GM12878 (cell line): Measurements from ENCODE around the gene COX10.

Experiments used
- ASH2L ChIP-seq: fragments of 300-600, 200-600 bp; sonication (generic); IDR thresholded peaks from 2 replicates; pipeline ENCODE4 v1.6.1; 2017; ENCODE audit warnings: low read depth, mild to moderate bottlenecking, borderline replicate concordance
- BHLHE40 ChIP-seq, 2 experiments: fragments of 450-650 bp in 1 of 2; IDR thresholded peaks; 2 replicates each; pipeline ENCODE4 v1.6.1; 2011 to 2017; ENCODE audit warnings: low read depth in 2 of 2, borderline replicate concordance in 1 of 2, improper control_type of control experiment in 1 of 2, low read length in 1 of 2, mild to moderate bottlenecking in 1 of 2
- CEBPB ChIP-seq, 2 experiments: fragments of 150-350 bp in 1 of 2; IDR thresholded peaks; 2 replicates each; pipeline ENCODE4 v1.6.1; 2012 to 2014; ENCODE audit warnings: low read depth in 2 of 2, low read length in 2 of 2, borderline replicate concordance in 1 of 2, inconsistent platforms in 1 of 2
- CTCF ChIP-seq, 3 experiments: IDR thresholded peaks in 2 of 3; conservative IDR thresholded peaks in 1 of 3; 2 replicates each; pipeline ENCODE4 v1.5.1; 2011; ENCODE audit warnings: low read depth in 3 of 3, low read length in 3 of 3, mild to moderate bottlenecking in 3 of 3, control low read depth in 2 of 3, moderate library complexity in 2 of 3, inconsistent platforms in 1 of 3, mixed read lengths in 1 of 3; ENCODE audit not compliant: control insufficient read depth in 2 of 3, insufficient read depth in 1 of 3; ENCODE audit errors: extremely low read depth in 1 of 3
- EGR1 ChIP-seq, 2 experiments: IDR thresholded peaks; 1 replicate in 1 of 2; 2 replicates in 1 of 2; pipeline ENCODE4 v1.6.1; 2011 to 2012; ENCODE audit warnings: low read depth in 2 of 2, low read length in 2 of 2, borderline replicate concordance in 1 of 2, mild to moderate bottlenecking in 1 of 2, moderate library complexity in 1 of 2
- EP300 ChIP-seq, 2 experiments: fragments of 150-350 bp in 1 of 2; IDR thresholded peaks; 2 replicates each; pipeline ENCODE4 v1.6.1; 2011 to 2012; ENCODE audit warnings: low read depth in 2 of 2, low read length in 2 of 2, borderline replicate concordance in 1 of 2, improper control_type of control experiment in 1 of 2, inconsistent platforms in 1 of 2; ENCODE audit not compliant: control insufficient read depth in 1 of 2
- EZH2 ChIP-seq: IDR thresholded peaks from 2 replicates; pipeline ENCODE4 v1.6.1; 2012; ENCODE audit warnings: low read depth, mild to moderate bottlenecking, control low read depth, inconsistent platforms, low read length, borderline replicate concordance; ENCODE audit not compliant: control insufficient read depth
- HDAC2 ChIP-seq: fragments of 200-600 bp; sonication (generic); IDR thresholded peaks from 2 replicates; pipeline ENCODE4 v1.6.1; 2017
- IKZF1 ChIP-seq: fragments of 450-650 bp; conservative IDR thresholded peaks from 2 replicates; pipeline ENCODE4 v1.6.1; 2017; ENCODE audit warnings: antibody characterized with exemption, mild to moderate bottlenecking
- PBX3 ChIP-seq: IDR thresholded peaks from 2 replicates; pipeline ENCODE4 v1.6.1; 2011; ENCODE audit warnings: mild to moderate bottlenecking, low read depth, low read length, moderate library complexity; ENCODE audit not compliant: insufficient replicate concordance
- SIN3A ChIP-seq: IDR thresholded peaks from 2 replicates; pipeline ENCODE4 v1.6.1; 2012; ENCODE audit warnings: low read depth, low read length, improper control_type of control experiment
- SP1 ChIP-seq: IDR thresholded peaks from one replicate; pipeline ENCODE4 v1.6.1; 2011; ENCODE audit warnings: low read depth, low read length
- SUZ12 ChIP-seq: fragments of 200-600 bp; sonication (generic); IDR thresholded peaks from one replicate; pipeline ENCODE4 v1.6.1; 2018; ENCODE audit warnings: antibody characterized with exemption, mild to moderate bottlenecking; ENCODE audit not compliant: unreplicated experiment

GRCh38 chr17:14212401-14212800 lies 143.1 kb downstream of the COX10 start:
- no peak for TF ChIP-seq EP300 (IDR thresholded peaks at IDR 0.05; ENCODE audit: borderline replicate concordance in 1 of 2, control insufficient read depth in 1 of 2, low read depth in 2 of 2, low read length in 2 of 2)
- TF ChIP-seq CTCF (IDR thresholded peaks at IDR 0.05 in 2 of 3, conservative IDR thresholded peaks at IDR 0.05 in 1 of 3; ENCODE audit: control insufficient read depth in 2 of 3, extremely low read depth in 1 of 3, insufficient read depth in 1 of 3, low read depth in 3 of 3, low read length in 3 of 3) = no peak
- TF ChIP-seq SP1 = no peak
- no peak for TF ChIP-seq EZH2
- no peak for TF ChIP-seq HDAC2
- TF ChIP-seq BHLHE40 (IDR thresholded peaks at IDR 0.05; ENCODE audit: borderline replicate concordance in 1 of 2, low read depth in 2 of 2, low read length in 1 of 2) = no peak
- no peak for TF ChIP-seq SUZ12
- no peak for TF ChIP-seq IKZF1
- no peak for TF ChIP-seq EGR1 (IDR thresholded peaks at IDR 0.05; ENCODE audit: borderline replicate concordance in 1 of 2, low read depth in 2 of 2, low read length in 2 of 2)
- TF ChIP-seq PBX3 = no peak
- TF ChIP-seq ASH2L = no peak
- no peak for TF ChIP-seq CEBPB (IDR thresholded peaks at IDR 0.05; ENCODE audit: borderline replicate concordance in 1 of 2, low read depth in 2 of 2, low read length in 2 of 2)
- no peak for TF ChIP-seq SIN3A
